Calu3 (cell line): ENCODE measurements around the gene RIMS4. TPM values are rescaled to one million over a fixed set of nuclear protein-coding genes. Genes with fewer than 3 reads are reported as not detected.

ENCODE experiments used
- BruUV-seq: library from RNA; stranded (reverse); fragments of 400-500 nt; replicated peaks from 2 replicates; lab custom pipeline; 2021; lab: Mats Ljungman, UMichigan
- CTCF ChIA-PET: fragments of 300-600 bp; sonication (Branson Sonifier 250); formaldehyde crosslinking; loops from one replicate; lab custom pipeline; 2022; ENCODE audit warnings: antibody characterized with exemption; lab: Charles Lee
- DNase-seq: peaks from one replicate; pipeline ENCODE4 v3.0.0; 2022
- H3K27ac Mint-ChIP-seq: one replicate; pipeline ENCODE4 v1.8.0; 2022; ENCODE audit warnings: mixed read lengths; ENCODE audit not compliant: unreplicated experiment
- H3K27me3 Mint-ChIP-seq: one replicate; pipeline ENCODE4 v1.8.0; 2022; ENCODE audit warnings: mixed read lengths; ENCODE audit not compliant: unreplicated experiment
- H3K36me3 Mint-ChIP-seq: one replicate; pipeline ENCODE4 v1.8.0; 2022; ENCODE audit warnings: mild to moderate bottlenecking, moderate library complexity, mixed read lengths; ENCODE audit not compliant: insufficient read depth, unreplicated experiment
- H3K4me1 Mint-ChIP-seq: one replicate; pipeline ENCODE4 v1.8.0; 2022; ENCODE audit warnings: mild to moderate bottlenecking, low read depth, mixed read lengths; ENCODE audit not compliant: unreplicated experiment
- H3K4me3 Mint-ChIP-seq: one replicate; pipeline ENCODE4 v1.8.0; 2022; ENCODE audit warnings: mild to moderate bottlenecking, low read depth, moderate library complexity, mixed read lengths; ENCODE audit not compliant: unreplicated experiment
- H3K9me3 Mint-ChIP-seq: one replicate; pipeline ENCODE4 v1.8.0; 2022; ENCODE audit warnings: low read depth, mixed read lengths; ENCODE audit not compliant: unreplicated experiment
- CTCF ChIP-seq: fragments of 200-600 bp; IDR thresholded peaks from one replicate; pipeline ENCODE4 v1.8.0; 2022; ENCODE audit warnings: antibody characterized with exemption; ENCODE audit not compliant: unreplicated experiment
- intact Hi-C: fragments of 100-400 bp; cut with micrococcal nuclease; formaldehyde crosslinking; loops from one replicate; pipeline ENCODE4 v1.10.0; 2022; ENCODE audit not compliant: unreplicated experiment
- total RNA-seq: library from RNA; stranded (reverse); gene quantifications from 2 replicates; pipeline ENCODE4 v1.2.3, GENCODE V29; 2022

Gene RIMS4
- total RNA-seq, 1 experiment from 2014 or later: 0.40 TPM

- H3K4me3 Mint-ChIP-seq: no peak overlapping the region
- peaks cover 3% of the 10 kb centered on the region for H3K9me3 Mint-ChIP-seq
- H3K27ac Mint-ChIP-seq: no peak overlapping the region
- intact Hi-C loops: no loop called here
- peaks cover 33% of the 10 kb centered on the region for H3K27me3 Mint-ChIP-seq
- CTCF ChIA-PET: interaction anchor here (0.7 kb wide), 1 partner anchor 22 kb away, joined by 6 read pairs; no protein-coding TSS in a partner anchor
- H3K36me3 Mint-ChIP-seq: no peaks in the 10 kb centered on the region
- BruUV-seq: no TSS peak
- no peak for TF ChIP-seq CTCF
- DNase-seq: no peak
- H3K4me1 Mint-ChIP-seq: no peaks in the 10 kb centered on the region
These were observed 25.4 kb upstream of the RIMS4 start for GRCh38 chr20:44835661-44836221.

GRCh38 chr20:44835116-44835515, 24.8 kb upstream of the RIMS4 start:
- DNase-seq: no peak
- peaks cover 33% of the 10 kb centered on the region for H3K27me3 Mint-ChIP-seq
- BruUV-seq: no TSS peak
- H3K9me3 Mint-ChIP-seq: no peaks in the 10 kb centered on the region
- H3K4me1 Mint-ChIP-seq: no peaks in the 10 kb centered on the region
- intact Hi-C loops: no loop called here
- no peak for TF ChIP-seq CTCF
- H3K36me3 Mint-ChIP-seq: no peaks in the 10 kb centered on the region
- CTCF ChIA-PET: no interaction called here
- no peak overlapping the region for H3K27ac Mint-ChIP-seq
- H3K4me3 Mint-ChIP-seq: no peak overlapping the region

DNA sequence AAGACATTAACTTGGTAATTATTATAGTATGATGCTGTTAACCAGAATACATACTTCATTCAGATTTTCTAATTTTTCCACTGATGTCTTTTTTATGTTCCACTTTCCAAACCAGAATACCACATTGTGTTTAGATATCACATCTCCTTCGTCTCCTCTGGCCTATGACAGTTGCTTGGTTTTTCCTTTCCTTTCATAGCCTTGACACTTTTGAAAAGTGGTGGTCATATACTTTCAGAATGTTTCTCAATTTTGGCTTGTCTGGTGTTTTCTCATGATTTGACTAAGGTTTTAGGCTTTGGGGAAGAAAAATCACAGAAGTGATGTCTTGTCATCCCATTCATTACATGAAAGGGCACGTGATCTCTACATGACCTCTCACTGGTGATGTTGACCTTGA, 24.3 kb upstream of the RIMS4 start:
- Mint-ChIP-seq H3K4me1 (no peaks in the 10 kb centered on the region), H3K4me3 (no peak overlapping the region), H3K27ac (no peak overlapping the region), H3K9me3 (no peaks in the 10 kb centered on the region), H3K36me3 (no peaks in the 10 kb centered on the region), H3K27me3 (peaks cover 34% of the 10 kb centered on the region)
- DNase-seq: no peak
- no peak for TF ChIP-seq CTCF
- CTCF ChIA-PET: no interaction called here
- no TSS peak for BruUV-seq
- intact Hi-C loops: no loop called here

- CTCF ChIA-PET: no interaction called here
- Mint-ChIP-seq H3K27me3 (peaks cover 46% of the 10 kb centered on the region), H3K27ac (no peak overlapping the region), H3K4me3 (no peak overlapping the region), H3K36me3 (no peaks in the 10 kb centered on the region), H3K9me3 (no peaks in the 10 kb centered on the region), H3K4me1 (no peaks in the 10 kb centered on the region)
- BruUV-seq: no TSS peak
- DNase-seq: no peak
- intact Hi-C loops: no loop called here
- TF ChIP-seq CTCF: no peak
These were observed 23.1 kb upstream of the RIMS4 start for GRCh38 chr20:44833437-44833836.
